Osteoblast (primary cell): ENCODE measurements around the gene CNOT11. TPM values are rescaled to one million over a fixed set of nuclear protein-coding genes. Genes with fewer than 3 reads are reported as not detected.

Experiments used
- DNase-seq: peaks from one replicate; pipeline ENCODE4 v3.0.0; 2011; ENCODE audit warnings: low spot score, mixed read lengths; ENCODE audit not compliant: insufficient read length; ENCODE audit errors: missing footprints
- H2AFZ ChIP-seq: 2 replicates; pipeline ENCODE4 v1.6.0; 2011; ENCODE audit warnings: mild to moderate bottlenecking, low read length
- H3K27ac ChIP-seq: 2 replicates; pipeline ENCODE4 v1.5.1; 2011; ENCODE audit warnings: mild to moderate bottlenecking, low read depth, low read length, moderate library complexity
- H3K27me3 ChIP-seq: 2 replicates; pipeline ENCODE4 v1.6.0; 2012; ENCODE audit warnings: mild to moderate bottlenecking, control low read depth, inconsistent platforms, low read length, moderate library complexity; ENCODE audit not compliant: insufficient read depth
- H3K36me3 ChIP-seq: 2 replicates; pipeline ENCODE4 v1.5.1; 2011; ENCODE audit warnings: mild to moderate bottlenecking, low read length, control low read depth, moderate library complexity; ENCODE audit not compliant: insufficient read depth
- H3K4me1 ChIP-seq: 2 replicates; pipeline ENCODE4 v1.5.1; 2011; ENCODE audit warnings: mild to moderate bottlenecking, low read length, control low read depth, moderate library complexity; ENCODE audit not compliant: insufficient read depth
- H3K4me2 ChIP-seq: 2 replicates; pipeline ENCODE4 v1.6.0; 2011; ENCODE audit warnings: mild to moderate bottlenecking, low read length; ENCODE audit not compliant: insufficient read depth
- H3K4me3 ChIP-seq: fragments of 200-600 bp; sonication (generic); 3 replicates; pipeline ENCODE4 v1.5.1; 2012; ENCODE audit warnings: mild to moderate bottlenecking, low read length, inconsistent platforms; ENCODE audit not compliant: insufficient read depth
- H3K79me2 ChIP-seq: 2 replicates; pipeline ENCODE4 v1.6.0; 2012; ENCODE audit warnings: mild to moderate bottlenecking, low read length, control low read depth, inconsistent platforms; ENCODE audit not compliant: insufficient read depth
- H3K9me3 ChIP-seq: 2 replicates; pipeline ENCODE4 v1.5.1; 2011; ENCODE audit warnings: low read depth, low read length, control low read depth
- H4K20me1 ChIP-seq: 2 replicates; pipeline ENCODE4 v1.6.0; 2012; ENCODE audit warnings: mild to moderate bottlenecking, low read length, control low read depth; ENCODE audit not compliant: insufficient read depth
- CTCF ChIP-seq: IDR thresholded peaks from 2 replicates; pipeline ENCODE4 v1.5.1; 2011; ENCODE audit warnings: mild to moderate bottlenecking, low read depth, low read length, moderate library complexity; ENCODE audit errors: extremely low read depth
- total RNA-seq: library from RNA; depleted of rRNA; stranded (reverse); fragments of >200 nt; gene quantifications from 2 replicates; pipeline ENCODE4 v1.2.3, GENCODE V29; 2012

Gene CNOT11
- total RNA-seq, 1 donor = 43.4 TPM

GRCh38 chr2:101300836-101301235 is 48.1 kb downstream of the CNOT11 start:
- Histone ChIP-seq H3K27ac (no peak overlapping the region), H3K4me2 (no peak overlapping the region), H4K20me1 (peaks cover 41% of the 10 kb centered on the region), H3K79me2 (peaks cover 96% of the 10 kb centered on the region), H3K36me3 (no peaks in the 10 kb centered on the region), H3K9me3 (no peaks in the 10 kb centered on the region), H3K27me3 (no peaks in the 10 kb centered on the region), H3K4me3 (no peak overlapping the region), H3K4me1 (peaks cover 20% of the 10 kb centered on the region), H2AFZ (no peak overlapping the region)
- no peak for TF ChIP-seq CTCF
- DNase-seq = no peak

- H4K20me1 ChIP-seq = peaks cover 47% of the 10 kb centered on the region
- no peak for TF ChIP-seq CTCF
- no peaks in the 10 kb centered on the region for H3K36me3 ChIP-seq
- H3K27me3 ChIP-seq = no peaks in the 10 kb centered on the region
- no peak for DNase-seq
- no peaks in the 10 kb centered on the region for H3K9me3 ChIP-seq
- H3K4me2 ChIP-seq = no peak overlapping the region
- no peak overlapping the region for H3K27ac ChIP-seq
- no peak overlapping the region for H2AFZ ChIP-seq
- peaks cover 19% of the 10 kb centered on the region for H3K4me1 ChIP-seq
- H3K79me2 ChIP-seq = peaks cover 97% of the 10 kb centered on the region
- no peak overlapping the region for H3K4me3 ChIP-seq
Observed at GRCh38 chr2:101302016-101302415, 49.3 kb downstream of the CNOT11 start.

- Histone ChIP-seq H3K4me1 (peaks cover 19% of the 10 kb centered on the region), H3K27ac (no peak overlapping the region), H4K20me1 (peaks cover 52% of the 10 kb centered on the region), H3K36me3 (no peaks in the 10 kb centered on the region), H3K4me3 (no peak overlapping the region), H3K79me2 (peaks cover 97% of the 10 kb centered on the region), H3K27me3 (no peaks in the 10 kb centered on the region), H3K4me2 (no peak overlapping the region), H2AFZ (no peak overlapping the region), H3K9me3 (no peaks in the 10 kb centered on the region)
- no peak for TF ChIP-seq CTCF
- DNase-seq = no peak
Observed at GRCh38 chr2:101303688-101304087, 51.0 kb downstream of the CNOT11 start.

- no peaks in the 10 kb centered on the region for H3K36me3 ChIP-seq
- H3K4me2 ChIP-seq = peak overlapping the region; percentile 96
- DNase-seq = no peak
- H3K79me2 ChIP-seq = peaks cover 86% of the 10 kb centered on the region
- no peak overlapping the region for H3K4me3 ChIP-seq
- H4K20me1 ChIP-seq = peaks cover 46% of the 10 kb centered on the region
- peaks cover 21% of the 10 kb centered on the region for H3K4me1 ChIP-seq
- no peak overlapping the region for H2AFZ ChIP-seq
- no peaks in the 10 kb centered on the region for H3K27me3 ChIP-seq
- H3K9me3 ChIP-seq = no peaks in the 10 kb centered on the region
- H3K27ac ChIP-seq = peak overlapping the region; percentile 64
- TF ChIP-seq CTCF = no peak
Observed at GRCh38 chr2:101305035-101305434, 52.3 kb downstream of the CNOT11 start.
